Stromal cell of bone marrow (primary cell): ENCODE data around the gene AGA.

Experiments
- DNase-seq: peaks from one replicate; pipeline ENCODE4 v3.0.0-alpha.2; 2012; ENCODE audit warnings: low read depth

Gene AGA

GRCh38 chr4:177385576-177386277 is 56.5 kb downstream of the AGA start:
- no peak for DNase-seq

- DNase-seq: no peak
These were observed 57.3 kb downstream of the AGA start for GRCh38 chr4:177384856-177385397.

GRCh38 chr4:177381762-177382310 is 60.4 kb downstream of the AGA start:
- no peak for DNase-seq
